T-helper 2 cell treated with Interferon-gamma antibody and Interleukin-4, amounts not matched to agents 5 μg/mL and 100 μg/mL, for 36 hours (primary cell): ENCODE results near the gene AATF.

Source experiments
- DNase-seq: peaks from one replicate; pipeline ENCODE4 v3.0.0; 2021; ENCODE audit warnings: low spot score
- H3K27ac Mint-ChIP-seq: one replicate; pipeline ENCODE4 v1.8.0; 2021; ENCODE audit warnings: mild to moderate bottlenecking, mixed read lengths
- H3K27me3 Mint-ChIP-seq: one replicate; pipeline ENCODE4 v1.8.0; 2021; ENCODE audit warnings: low read depth, mixed read lengths
- H3K36me3 Mint-ChIP-seq: one replicate; pipeline ENCODE4 v1.8.0; 2021; ENCODE audit warnings: low read depth, mixed read lengths
- H3K4me1 Mint-ChIP-seq: one replicate; pipeline ENCODE4 v1.8.0; 2021; ENCODE audit warnings: low read depth, mixed read lengths
- H3K4me3 Mint-ChIP-seq: one replicate; pipeline ENCODE4 v1.8.0; 2022; ENCODE audit warnings: mild to moderate bottlenecking, moderate library complexity, mixed read lengths
- H3K9me3 Mint-ChIP-seq: one replicate; pipeline ENCODE4 v1.8.0; 2021; ENCODE audit warnings: mixed read lengths

AATF gene

GRCh38 chr17:36934692-36935630 lies 13.8 kb upstream of the AATF start:
- Mint-ChIP-seq H3K4me3 (peak overlapping the region; percentile 52), H3K27ac (peak overlapping the region; percentile 43), H3K4me1 (peaks cover 30% of the 10 kb centered on the region), H3K36me3 (peaks cover 5% of the 10 kb centered on the region), H3K27me3 (peaks cover 91% of the 10 kb centered on the region), H3K9me3 (no peaks in the 10 kb centered on the region)
- DNase-seq = no peak

GRCh38 chr17:36935671-36936454 lies 12.9 kb upstream of the AATF start:
- peaks cover 30% of the 10 kb centered on the region for H3K4me1 Mint-ChIP-seq
- H3K36me3 Mint-ChIP-seq = peaks cover 5% of the 10 kb centered on the region
- H3K9me3 Mint-ChIP-seq = no peaks in the 10 kb centered on the region
- H3K27ac Mint-ChIP-seq = peak overlapping the region; percentile 63
- peak overlapping the region; percentile 63 for H3K4me3 Mint-ChIP-seq
- DNase-seq = no peak
- H3K27me3 Mint-ChIP-seq = peaks cover 91% of the 10 kb centered on the region

- H3K4me1 Mint-ChIP-seq = peaks cover 30% of the 10 kb centered on the region
- peak overlapping the region; percentile 63 for H3K27ac Mint-ChIP-seq
- DNase-seq = no peak
- H3K9me3 Mint-ChIP-seq = no peaks in the 10 kb centered on the region
- peaks cover 91% of the 10 kb centered on the region for H3K27me3 Mint-ChIP-seq
- peaks cover 5% of the 10 kb centered on the region for H3K36me3 Mint-ChIP-seq
- H3K4me3 Mint-ChIP-seq = peak overlapping the region; percentile 63
These were observed 12.2 kb upstream of the AATF start for GRCh38 chr17:36936455-36937000.

GRCh38 chr17:36937001-36937958 lies 11.5 kb upstream of the AATF start, which contains the start of gene LHX1:
LHX1 (plus strand) TSS chr17:36937475; CDS start chr17:36938198, 723 bp downstream.
- peaks cover 5% of the 10 kb centered on the region for H3K36me3 Mint-ChIP-seq
- peaks cover 87% of the 10 kb centered on the region for H3K27me3 Mint-ChIP-seq
- peaks cover 29% of the 10 kb centered on the region for H3K4me1 Mint-ChIP-seq
- peak within 1 kb of the TSS; percentile 63 for H3K4me3 Mint-ChIP-seq
- DNase-seq = no peak
- no peaks in the 10 kb centered on the region for H3K9me3 Mint-ChIP-seq
- peak within 1 kb of the TSS; percentile 69 for H3K27ac Mint-ChIP-seq

- Mint-ChIP-seq H3K27me3 (peaks cover 80% of the 10 kb centered on the region), H3K9me3 (no peaks in the 10 kb centered on the region), H3K36me3 (peaks cover 5% of the 10 kb centered on the region), H3K4me3 (peak overlapping the region; percentile 61), H3K27ac (peak overlapping the region; percentile 69), H3K4me1 (peaks cover 23% of the 10 kb centered on the region)
- no peak for DNase-seq
These were observed 10.7 kb upstream of the AATF start for GRCh38 chr17:36937959-36938565.

- peak overlapping the region; percentile 13 for H3K27ac Mint-ChIP-seq
- H3K4me1 Mint-ChIP-seq = peaks cover 23% of the 10 kb centered on the region
- H3K4me3 Mint-ChIP-seq = peak overlapping the region; percentile 16
- no peaks in the 10 kb centered on the region for H3K9me3 Mint-ChIP-seq
- peaks cover 80% of the 10 kb centered on the region for H3K27me3 Mint-ChIP-seq
- DNase-seq = no peak
- H3K36me3 Mint-ChIP-seq = peaks cover 7% of the 10 kb centered on the region
These were observed 10.1 kb upstream of the AATF start for GRCh38 chr17:36938566-36939051.

- DNase-seq = no peak
- H3K36me3 Mint-ChIP-seq = peaks cover 8% of the 10 kb centered on the region
- H3K27me3 Mint-ChIP-seq = peaks cover 79% of the 10 kb centered on the region
- peaks cover 20% of the 10 kb centered on the region for H3K4me1 Mint-ChIP-seq
- no peaks in the 10 kb centered on the region for H3K9me3 Mint-ChIP-seq
- peak overlapping the region; percentile 16 for H3K4me3 Mint-ChIP-seq
- H3K27ac Mint-ChIP-seq = peak overlapping the region; percentile 13
These were observed 9.5 kb upstream of the AATF start for GRCh38 chr17:36939052-36939801.

- DNase-seq = no peak
- peaks cover 8% of the 10 kb centered on the region for H3K36me3 Mint-ChIP-seq
- H3K4me1 Mint-ChIP-seq = peaks cover 20% of the 10 kb centered on the region
- no peaks in the 10 kb centered on the region for H3K9me3 Mint-ChIP-seq
- H3K4me3 Mint-ChIP-seq = no peak overlapping the region
- peaks cover 82% of the 10 kb centered on the region for H3K27me3 Mint-ChIP-seq
- peak overlapping the region; percentile 77 for H3K27ac Mint-ChIP-seq
These were observed 8.9 kb upstream of the AATF start for GRCh38 chr17:36939802-36940312.

GRCh38 chr17:36940313-36941264 lies 8.2 kb upstream of the AATF start:
- Mint-ChIP-seq H3K27ac (no peak overlapping the region), H3K27me3 (peaks cover 82% of the 10 kb centered on the region), H3K4me3 (no peak overlapping the region), H3K4me1 (peaks cover 20% of the 10 kb centered on the region), H3K36me3 (peaks cover 8% of the 10 kb centered on the region), H3K9me3 (no peaks in the 10 kb centered on the region)
- no peak for DNase-seq

GRCh38 chr17:36941265-36942010 lies 7.3 kb upstream of the AATF start:
- peaks cover 8% of the 10 kb centered on the region for H3K36me3 Mint-ChIP-seq
- H3K27me3 Mint-ChIP-seq = peaks cover 79% of the 10 kb centered on the region
- peaks cover 17% of the 10 kb centered on the region for H3K4me1 Mint-ChIP-seq
- H3K4me3 Mint-ChIP-seq = peak overlapping the region; percentile 1
- H3K27ac Mint-ChIP-seq = peak overlapping the region; percentile 34
- DNase-seq = no peak
- no peaks in the 10 kb centered on the region for H3K9me3 Mint-ChIP-seq
